Fibroblast of skin of back (primary cell): Measurements from ENCODE around the gene DCLRE1B.
A peak's percentile ranks its signal among the peaks of the same experiment; 100 is the strongest.

Source experiments
- DNase-seq: peaks from one replicate; pipeline ENCODE4 v3.0.0-alpha.2; 2013

Gene DCLRE1B

GRCh38 chr1:113928187-113928930, 23.2 kb downstream of the DCLRE1B start:
- peak; percentile 40 for DNase-seq

GRCh38 chr1:113928941-113929749, 24.0 kb downstream of the DCLRE1B start, which contains the start of gene HIPK1:
Gene HIPK1, plus strand, starts transcription at chr1:113929324.
- peak; percentile 91 for DNase-seq

GRCh38 chr1:113929750-113930498, 24.8 kb downstream of the DCLRE1B start:
- peak; percentile 32 for DNase-seq

- peak; percentile 57 for DNase-seq
Observed at GRCh38 chr1:113930499-113931161, 25.5 kb downstream of the DCLRE1B start.

- peak; percentile 30 for DNase-seq
Observed at GRCh38 chr1:113931451-113931851, 26.3 kb downstream of the DCLRE1B start.

GRCh38 chr1:113934006-113934405, 28.9 kb downstream of the DCLRE1B start:
- DNase-seq: no peak

- DNase-seq: no peak
Observed at GRCh38 chr1:113934511-113935055, 29.5 kb downstream of the DCLRE1B start.

- DNase-seq: no peak
Observed at GRCh38 chr1:113935176-113935575, 30.1 kb downstream of the DCLRE1B start.

- DNase-seq: no peak
Observed at GRCh38 chr1:113935970-113936369, 30.8 kb downstream of the DCLRE1B start.

- DNase-seq: peak; percentile 22
Observed at GRCh38 chr1:113937146-113937545, 32.0 kb downstream of the DCLRE1B start.

GRCh38 chr1:113938192-113938591, 33.1 kb downstream of the DCLRE1B start:
- no peak for DNase-seq

GRCh38 chr1:113940365-113941244, 35.5 kb downstream of the DCLRE1B start:
- no peak for DNase-seq

GRCh38 chr1:113941245-113941559, 36.1 kb downstream of the DCLRE1B start:
- DNase-seq: no peak

- no peak for DNase-seq
Observed at GRCh38 chr1:113942527-113942926, 37.4 kb downstream of the DCLRE1B start.

GRCh38 chr1:113943028-113943811, 38.1 kb downstream of the DCLRE1B start:
- DNase-seq: no peak

GRCh38 chr1:113945329-113945728, 40.2 kb downstream of the DCLRE1B start:
- DNase-seq: no peak

- no peak for DNase-seq
Observed at GRCh38 chr1:113946112-113946511, 41.0 kb downstream of the DCLRE1B start.

- no peak for DNase-seq
Observed at GRCh38 chr1:113946678-113947387, 41.7 kb downstream of the DCLRE1B start.

- no peak for DNase-seq
Observed at GRCh38 chr1:113947388-113948107, 42.4 kb downstream of the DCLRE1B start.
